C4-2B (cell line): ENCODE measurements around the gene KTN1.

Source experiments
- H3K27ac ChIP-seq: fragments of 450-650 bp; 2 replicates; pipeline ENCODE4 v1.5.1; 2017
- ZFX ChIP-seq: fragments of 450-650 bp; IDR thresholded peaks from 2 replicates; pipeline ENCODE4 v1.6.1; 2017
- TF ChIP-seq, protein P1 (sequence below): fragments of 450-650 bp; conservative IDR thresholded peaks from 2 replicates; pipeline ENCODE4 v1.5.1; 2017; ENCODE audit warnings: mild to moderate bottlenecking

The KTN1 gene

DNA sequence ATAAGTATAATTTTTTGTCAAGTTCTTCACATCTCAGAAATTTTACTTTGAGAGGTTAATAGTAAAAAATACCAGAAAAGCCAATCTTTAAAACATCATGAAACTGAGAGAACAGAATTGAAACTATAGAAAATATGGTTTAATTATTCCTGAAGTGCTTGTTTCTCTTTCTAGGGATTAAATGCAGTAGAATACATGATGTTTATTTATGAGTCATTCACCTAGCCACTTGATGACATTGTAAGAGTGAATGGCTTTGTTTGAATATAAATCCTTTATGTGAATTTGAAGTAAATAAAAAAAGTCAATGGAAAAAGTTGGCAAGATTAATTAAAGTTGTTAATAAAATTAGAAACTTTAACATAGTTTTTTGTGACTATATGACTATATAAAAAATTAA, 48.4 kb downstream of the KTN1 start:
- no peak overlapping the region for H3K27ac ChIP-seq
- no peak for TF ChIP-seq ZFX

DNA sequence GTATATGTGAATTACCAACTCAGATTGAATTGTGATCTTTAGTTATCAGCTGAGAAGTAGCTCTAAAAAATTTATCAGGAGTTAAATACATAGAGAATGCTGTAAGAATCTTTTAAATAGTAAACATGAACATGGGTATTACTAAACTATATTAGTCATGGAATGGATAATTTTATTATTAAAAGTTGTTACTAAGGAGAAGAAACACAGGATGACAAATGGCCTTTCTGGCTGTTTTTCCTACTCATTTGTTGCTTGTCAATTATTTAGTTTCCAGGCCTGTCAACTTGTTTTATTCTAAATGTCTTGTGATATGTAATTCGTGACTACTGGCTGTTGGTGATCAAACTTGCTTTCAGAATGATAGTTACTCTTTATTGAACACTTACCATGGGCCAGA, 58.7 kb downstream of the KTN1 start:
- H3K27ac ChIP-seq, result no peak overlapping the region
- TF ChIP-seq, protein P1, sequence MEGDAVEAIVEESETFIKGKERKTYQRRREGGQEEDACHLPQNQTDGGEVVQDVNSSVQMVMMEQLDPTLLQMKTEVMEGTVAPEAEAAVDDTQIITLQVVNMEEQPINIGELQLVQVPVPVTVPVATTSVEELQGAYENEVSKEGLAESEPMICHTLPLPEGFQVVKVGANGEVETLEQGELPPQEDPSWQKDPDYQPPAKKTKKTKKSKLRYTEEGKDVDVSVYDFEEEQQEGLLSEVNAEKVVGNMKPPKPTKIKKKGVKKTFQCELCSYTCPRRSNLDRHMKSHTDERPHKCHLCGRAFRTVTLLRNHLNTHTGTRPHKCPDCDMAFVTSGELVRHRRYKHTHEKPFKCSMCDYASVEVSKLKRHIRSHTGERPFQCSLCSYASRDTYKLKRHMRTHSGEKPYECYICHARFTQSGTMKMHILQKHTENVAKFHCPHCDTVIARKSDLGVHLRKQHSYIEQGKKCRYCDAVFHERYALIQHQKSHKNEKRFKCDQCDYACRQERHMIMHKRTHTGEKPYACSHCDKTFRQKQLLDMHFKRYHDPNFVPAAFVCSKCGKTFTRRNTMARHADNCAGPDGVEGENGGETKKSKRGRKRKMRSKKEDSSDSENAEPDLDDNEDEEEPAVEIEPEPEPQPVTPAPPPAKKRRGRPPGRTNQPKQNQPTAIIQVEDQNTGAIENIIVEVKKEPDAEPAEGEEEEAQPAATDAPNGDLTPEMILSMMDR, result no peak
- no peak for TF ChIP-seq ZFX

DNA sequence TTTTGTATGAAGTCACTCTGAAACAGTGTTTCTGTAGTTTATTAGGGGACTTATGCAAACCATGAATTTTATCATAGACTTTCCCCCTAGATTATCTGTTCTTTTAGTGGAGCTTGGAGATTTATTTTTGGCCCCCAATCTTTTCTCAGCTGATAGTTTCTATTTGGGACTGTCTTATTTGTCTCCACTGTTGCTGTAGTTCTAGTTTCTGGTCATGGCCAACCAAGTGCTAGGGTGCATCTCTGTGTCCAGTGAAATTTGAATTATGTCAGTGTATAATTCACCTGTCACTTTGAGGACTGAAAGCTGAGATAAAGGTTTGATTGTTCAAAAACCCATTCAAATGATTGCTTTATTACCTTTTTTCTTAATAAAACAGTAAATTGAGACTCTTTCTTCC, 61.3 kb downstream of the KTN1 start:
- TF ChIP-seq, protein P1, result no peak
- TF ChIP-seq ZFX, result no peak
- H3K27ac ChIP-seq, result no peak overlapping the region

DNA sequence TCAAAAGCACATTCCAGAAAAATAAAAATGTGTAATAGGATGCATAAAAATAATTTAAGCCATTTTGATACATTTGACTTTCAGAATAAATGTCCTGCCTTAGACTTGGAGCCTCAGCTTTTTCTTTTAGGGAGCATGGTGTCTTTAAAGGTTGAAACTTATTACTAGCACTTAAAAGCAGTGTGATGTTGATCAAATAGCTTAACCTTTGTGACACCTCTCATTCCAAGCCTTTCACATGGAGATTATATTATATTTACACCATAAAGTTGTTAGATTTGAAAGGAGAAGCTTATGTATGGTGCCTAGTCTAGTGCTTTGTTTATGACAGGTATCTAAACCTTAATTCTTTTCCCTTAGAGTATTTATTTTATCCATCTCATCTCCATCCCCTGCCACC, 61.9 kb downstream of the KTN1 start:
- H3K27ac ChIP-seq, result no peak overlapping the region
- TF ChIP-seq, protein P1, result no peak
- TF ChIP-seq ZFX, result no peak

DNA sequence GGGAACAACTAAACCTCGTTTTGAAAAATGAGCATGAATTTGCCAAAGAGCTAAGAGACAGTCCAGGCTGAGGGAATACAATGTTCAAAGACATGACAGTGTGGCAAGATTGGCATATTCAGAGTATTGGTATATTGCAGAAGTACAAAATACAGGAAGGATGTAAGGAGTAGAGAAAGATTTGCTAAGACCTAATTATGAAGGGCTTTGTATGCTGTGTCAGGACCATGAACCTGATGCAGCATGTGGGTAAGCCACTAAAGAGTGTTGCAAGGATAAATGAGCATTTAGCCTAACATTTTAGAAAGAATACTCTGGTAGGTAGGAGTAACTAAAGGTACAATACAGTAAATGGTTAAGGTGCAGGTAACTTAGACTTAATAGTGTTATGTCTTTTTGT, 65.1 kb downstream of the KTN1 start:
- TF ChIP-seq ZFX, result no peak
- TF ChIP-seq, protein P1, result no peak
- H3K27ac ChIP-seq, result no peak overlapping the region

DNA sequence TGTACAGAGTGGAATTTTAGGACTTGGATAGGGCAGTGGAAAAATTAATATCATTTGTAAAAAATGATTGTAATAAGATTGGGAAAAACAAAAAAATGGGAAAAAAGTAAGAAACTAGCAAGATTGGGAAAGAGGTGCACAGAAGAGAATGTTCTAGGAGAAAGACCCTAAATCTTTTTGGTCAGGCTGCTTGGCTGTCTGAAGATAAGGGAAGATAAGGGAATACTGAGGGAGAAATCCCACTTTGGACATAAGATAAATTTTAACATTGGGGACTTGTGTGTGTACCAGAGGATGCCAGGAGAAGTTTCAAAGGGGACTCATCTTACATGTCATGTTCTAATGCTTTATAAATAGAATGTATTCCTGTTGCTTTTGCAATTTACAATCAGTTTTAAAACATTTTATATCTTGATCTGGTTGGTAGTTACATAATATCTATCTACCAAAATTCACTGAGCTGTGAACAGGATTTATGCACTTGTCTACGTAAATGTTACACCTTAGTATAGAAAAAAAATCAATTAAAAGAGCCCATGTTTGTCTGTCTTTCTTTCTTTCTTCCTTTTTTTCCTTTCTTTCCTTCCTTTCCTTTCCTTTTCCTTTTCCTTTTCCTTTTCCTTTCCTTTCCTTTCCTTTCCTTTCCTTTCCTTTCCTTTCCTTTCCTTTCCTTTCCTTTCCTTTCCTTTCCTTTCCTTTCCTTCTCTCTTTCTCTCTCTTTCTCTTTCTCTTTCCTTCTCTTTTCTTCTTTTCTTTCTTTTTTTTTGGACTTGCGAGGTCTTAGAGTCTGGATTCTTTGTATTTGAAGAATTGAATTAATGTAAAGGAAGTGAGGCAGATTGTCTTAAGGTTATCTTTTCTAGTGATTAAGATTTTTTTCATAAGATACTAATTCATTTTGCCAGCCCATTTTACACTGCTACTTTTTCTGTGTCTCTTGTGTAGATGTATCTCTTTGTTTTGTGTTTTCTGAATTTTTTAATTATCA, 66.1 kb downstream of the KTN1 start:
- no peak overlapping the region for H3K27ac ChIP-seq
- TF ChIP-seq, protein P1, result no peak
- TF ChIP-seq ZFX, result no peak

DNA sequence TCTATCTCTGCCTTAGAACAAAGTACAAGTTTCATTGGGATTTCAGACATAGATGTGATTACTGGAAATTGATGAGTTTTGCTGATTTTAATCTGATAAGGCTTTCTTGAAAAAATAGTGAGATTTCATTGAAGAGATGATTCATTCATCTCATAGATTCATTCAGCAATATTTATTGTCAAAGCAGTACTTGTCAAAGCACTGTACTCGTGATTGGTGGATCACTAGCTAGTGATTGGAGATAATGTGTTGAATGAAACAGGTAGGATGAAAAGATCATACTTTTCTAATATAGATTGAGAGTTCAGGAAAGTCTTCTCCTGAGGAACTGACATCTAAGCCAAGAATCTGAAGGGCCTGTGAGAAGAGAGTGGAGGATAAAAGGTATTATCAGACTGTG, 71.0 kb downstream of the KTN1 start:
- H3K27ac ChIP-seq, result no peak overlapping the region
- TF ChIP-seq ZFX, result no peak
- TF ChIP-seq, protein P1, result no peak

DNA sequence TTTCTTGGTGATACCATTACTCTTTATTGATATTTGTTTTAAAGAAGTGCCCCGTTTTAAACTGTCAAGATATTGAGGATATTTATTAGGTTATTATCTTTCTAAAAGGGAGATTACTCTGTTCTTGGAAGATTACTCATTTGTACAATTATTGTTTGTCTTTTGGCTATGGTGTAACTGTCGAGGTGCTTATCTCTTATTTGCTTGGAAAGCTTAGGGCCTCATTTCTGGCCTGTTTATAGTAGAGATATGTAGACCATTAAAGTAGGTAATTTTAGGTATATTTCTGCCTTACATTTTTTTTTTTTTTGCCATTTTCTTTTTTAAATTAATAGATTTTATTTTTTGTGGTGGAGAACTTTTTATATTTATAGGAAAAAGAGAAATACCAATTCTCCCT, 74.2 kb downstream of the KTN1 start:
- no peak for TF ChIP-seq ZFX
- TF ChIP-seq, protein P1, result no peak
- no peak overlapping the region for H3K27ac ChIP-seq
